Kidney glomerular epithelial cell (primary cell): ENCODE measurements around the gene VWA7.
"Not testable (repeated sequence)": the region's sequence is repeated elsewhere in the genome, so short reads cannot be mapped to it uniquely, and the experiment has no call there.

ENCODE experiments used
- DNase-seq: peaks from one replicate; lab custom pipeline; 2025; lab: John Stamatoyannopoulos, UW

VWA7 gene, protein sequence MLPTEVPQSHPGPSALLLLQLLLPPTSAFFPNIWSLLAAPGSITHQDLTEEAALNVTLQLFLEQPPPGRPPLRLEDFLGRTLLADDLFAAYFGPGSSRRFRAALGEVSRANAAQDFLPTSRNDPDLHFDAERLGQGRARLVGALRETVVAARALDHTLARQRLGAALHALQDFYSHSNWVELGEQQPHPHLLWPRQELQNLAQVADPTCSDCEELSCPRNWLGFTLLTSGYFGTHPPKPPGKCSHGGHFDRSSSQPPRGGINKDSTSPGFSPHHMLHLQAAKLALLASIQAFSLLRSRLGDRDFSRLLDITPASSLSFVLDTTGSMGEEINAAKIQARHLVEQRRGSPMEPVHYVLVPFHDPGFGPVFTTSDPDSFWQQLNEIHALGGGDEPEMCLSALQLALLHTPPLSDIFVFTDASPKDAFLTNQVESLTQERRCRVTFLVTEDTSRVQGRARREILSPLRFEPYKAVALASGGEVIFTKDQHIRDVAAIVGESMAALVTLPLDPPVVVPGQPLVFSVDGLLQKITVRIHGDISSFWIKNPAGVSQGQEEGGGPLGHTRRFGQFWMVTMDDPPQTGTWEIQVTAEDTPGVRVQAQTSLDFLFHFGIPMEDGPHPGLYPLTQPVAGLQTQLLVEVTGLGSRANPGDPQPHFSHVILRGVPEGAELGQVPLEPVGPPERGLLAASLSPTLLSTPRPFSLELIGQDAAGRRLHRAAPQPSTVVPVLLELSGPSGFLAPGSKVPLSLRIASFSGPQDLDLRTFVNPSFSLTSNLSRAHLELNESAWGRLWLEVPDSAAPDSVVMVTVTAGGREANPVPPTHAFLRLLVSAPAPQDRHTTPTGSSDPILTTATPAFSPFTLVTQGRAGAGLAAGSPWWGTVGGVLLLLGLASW

DNA sequence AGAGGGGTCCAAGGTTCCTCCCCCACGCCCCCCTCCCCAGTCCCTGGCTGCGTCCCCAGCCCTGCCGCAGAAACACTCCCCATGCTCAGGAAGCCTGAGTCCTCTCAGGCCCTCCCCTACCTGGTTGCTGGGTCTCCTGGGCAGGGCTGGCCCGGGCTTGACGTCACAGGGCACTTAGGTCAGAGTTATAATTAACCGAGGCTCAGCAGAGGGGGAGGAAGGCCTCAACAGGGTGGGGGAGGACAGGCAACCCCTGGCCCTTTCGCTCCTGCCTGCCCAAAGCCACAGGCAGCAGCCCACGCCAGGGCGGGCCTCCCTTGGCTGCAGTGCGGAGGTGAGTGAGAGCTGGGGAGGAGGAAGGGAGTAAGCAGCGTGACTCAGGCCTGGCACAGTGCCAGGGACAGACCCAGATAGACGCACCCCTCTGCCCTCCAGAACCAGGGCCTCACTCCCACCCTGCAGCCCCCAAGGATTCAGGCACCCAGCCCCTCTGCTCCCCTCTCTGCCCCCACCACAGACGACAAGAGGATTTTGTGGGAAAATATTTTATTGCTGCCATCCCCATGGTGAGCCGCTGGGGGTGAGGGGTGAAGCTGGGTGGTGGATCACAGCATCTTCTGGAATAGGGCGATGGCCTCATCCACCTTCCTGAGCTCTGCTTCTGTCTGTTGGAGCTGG lies at the start of gene VWA7:
TSS of gene VWA7 (minus strand) at position 340 of the 678 bp plus-strand sequence. CDS start 549 bp downstream, outside the sequence.
- DNase-seq, result peak; percentile 98

GRCh38 chr6:31826793-31827285 lies 49.7 kb upstream of the VWA7 start:
- DNase-seq, result no peak

- DNase-seq, result no peak
These were observed 48.4 kb upstream of the VWA7 start for GRCh38 chr6:31825553-31825952.

GRCh38 chr6:31823592-31824196 lies 46.6 kb upstream of the VWA7 start:
- not testable (repeated sequence) for DNase-seq

DNA sequence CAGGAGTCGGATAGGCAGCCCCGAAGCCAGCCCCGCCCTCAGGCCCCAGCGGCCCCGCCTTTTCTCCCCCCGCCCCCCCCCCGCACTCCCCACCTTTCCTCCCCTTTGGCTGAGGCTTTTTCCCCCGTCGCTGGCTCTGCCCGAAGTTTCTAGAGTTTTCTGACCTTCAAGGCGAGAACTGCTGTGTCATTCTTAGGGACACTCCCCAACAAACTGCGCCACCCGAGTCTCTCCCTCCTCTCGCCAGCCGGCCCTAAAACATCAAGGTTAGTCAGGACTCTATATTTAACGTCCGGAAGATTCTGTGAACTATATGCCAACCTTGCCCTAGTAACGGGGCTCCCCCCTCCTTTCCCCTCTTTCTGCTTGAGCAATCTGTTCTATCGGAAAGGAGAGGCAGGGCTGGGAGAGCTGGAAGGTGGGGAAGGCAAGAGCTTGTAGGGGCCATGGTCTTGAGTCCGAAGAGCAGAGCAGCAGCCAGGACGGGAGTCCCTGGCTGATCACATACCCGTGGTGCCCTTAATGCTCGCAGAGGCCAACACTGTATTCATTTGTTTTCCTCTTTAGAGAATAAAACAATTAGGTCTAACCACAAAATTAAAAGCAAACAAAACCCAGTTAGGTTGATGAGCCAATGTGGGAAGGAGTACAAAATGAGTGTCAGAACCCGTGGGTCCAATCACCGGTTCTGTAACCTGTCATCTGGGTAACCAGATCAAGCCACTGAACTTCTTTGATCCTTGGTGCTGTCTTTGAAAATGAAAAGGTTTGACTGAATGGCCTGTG lies 45.1 kb upstream of the VWA7 start:
- DNase-seq, result peak; percentile 63

DNA sequence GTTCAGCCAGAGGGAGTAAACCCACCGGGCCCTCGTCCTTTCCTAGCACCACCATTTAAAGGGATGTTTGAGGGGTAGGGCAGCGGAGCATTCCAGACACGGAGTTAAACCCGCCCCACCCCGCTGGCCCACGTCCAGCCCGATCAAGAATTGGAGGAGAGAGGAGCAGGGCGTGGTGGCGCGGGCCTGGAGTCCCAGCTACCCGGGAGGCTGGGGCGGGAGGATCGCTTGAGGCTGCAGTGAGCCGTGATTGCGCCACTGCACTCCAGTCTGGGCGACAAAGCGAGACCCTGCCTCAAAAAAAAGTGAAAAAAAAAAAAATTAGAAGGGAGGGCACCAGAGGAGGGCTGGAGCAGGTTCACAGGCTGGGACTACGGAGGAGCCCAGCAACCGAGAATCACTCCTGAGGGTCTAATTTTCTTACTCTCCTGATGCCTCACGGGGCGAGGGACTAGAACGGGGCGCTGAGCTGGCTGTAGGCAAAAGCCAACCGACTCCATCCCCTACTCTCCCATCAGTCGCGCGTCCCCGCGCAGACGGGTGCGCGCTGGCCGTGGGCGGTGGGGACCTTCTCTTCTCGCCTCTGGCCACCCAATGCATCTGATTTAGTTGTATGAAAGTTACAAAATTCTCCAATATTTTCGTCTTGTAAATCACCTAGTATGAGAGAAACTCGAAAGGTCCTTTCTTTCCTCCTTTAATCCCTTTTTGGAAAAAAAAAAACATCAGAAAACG lies 44.3 kb upstream of the VWA7 start:
- peak; percentile 56 for DNase-seq

DNA sequence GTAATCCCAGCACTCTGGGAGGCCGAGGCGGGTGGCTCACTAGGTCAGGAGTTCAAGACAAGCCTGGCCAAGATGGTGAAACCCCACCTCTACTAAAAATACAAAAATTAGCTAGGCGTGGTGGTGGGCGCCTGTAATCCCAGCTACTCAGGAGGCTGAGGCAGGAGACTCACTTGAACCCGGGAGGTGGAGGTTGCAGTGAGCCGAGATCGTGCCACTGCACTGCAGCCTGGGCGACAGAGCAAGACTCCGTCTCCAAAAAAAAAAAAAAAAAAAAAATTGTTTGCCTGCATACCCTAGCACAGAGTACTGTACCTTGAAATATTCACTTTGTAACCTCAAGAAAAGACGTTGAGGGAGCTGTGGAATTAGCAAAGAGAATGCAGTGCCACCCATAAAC lies 43.3 kb upstream of the VWA7 start:
- DNase-seq, result not testable (repeated sequence)

- DNase-seq, result no peak
These were observed 42.8 kb upstream of the VWA7 start for GRCh38 chr6:31819871-31820299.

DNA sequence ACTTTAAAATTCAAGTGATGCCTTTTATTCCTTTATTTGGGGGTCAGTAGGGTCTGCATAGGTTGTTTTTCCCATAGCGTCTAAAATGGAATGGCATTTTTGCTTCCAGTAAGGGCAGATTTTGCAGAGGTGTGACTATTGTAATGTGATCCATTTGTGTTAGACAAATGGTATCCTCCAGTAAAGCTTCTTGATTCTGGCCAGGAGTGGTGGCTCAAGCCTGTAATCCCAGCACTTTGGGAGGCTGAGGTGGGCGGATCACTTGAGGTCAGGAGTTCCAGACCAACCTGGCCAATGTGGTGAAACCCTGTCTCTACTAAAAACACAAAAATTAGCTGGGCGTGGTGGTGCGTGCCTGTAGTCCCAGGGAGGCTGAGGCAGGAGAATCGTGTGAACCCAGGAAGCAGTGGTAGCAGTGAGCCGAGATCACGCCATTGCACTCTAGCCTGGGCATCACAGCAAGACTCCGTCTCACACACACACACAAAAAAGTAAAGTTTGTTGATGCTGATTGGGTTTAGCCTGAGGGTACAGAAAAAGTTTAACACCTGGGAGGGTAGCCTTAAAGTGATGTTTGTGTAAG lies 40.9 kb upstream of the VWA7 start:
- DNase-seq, result not testable (repeated sequence)

DNA sequence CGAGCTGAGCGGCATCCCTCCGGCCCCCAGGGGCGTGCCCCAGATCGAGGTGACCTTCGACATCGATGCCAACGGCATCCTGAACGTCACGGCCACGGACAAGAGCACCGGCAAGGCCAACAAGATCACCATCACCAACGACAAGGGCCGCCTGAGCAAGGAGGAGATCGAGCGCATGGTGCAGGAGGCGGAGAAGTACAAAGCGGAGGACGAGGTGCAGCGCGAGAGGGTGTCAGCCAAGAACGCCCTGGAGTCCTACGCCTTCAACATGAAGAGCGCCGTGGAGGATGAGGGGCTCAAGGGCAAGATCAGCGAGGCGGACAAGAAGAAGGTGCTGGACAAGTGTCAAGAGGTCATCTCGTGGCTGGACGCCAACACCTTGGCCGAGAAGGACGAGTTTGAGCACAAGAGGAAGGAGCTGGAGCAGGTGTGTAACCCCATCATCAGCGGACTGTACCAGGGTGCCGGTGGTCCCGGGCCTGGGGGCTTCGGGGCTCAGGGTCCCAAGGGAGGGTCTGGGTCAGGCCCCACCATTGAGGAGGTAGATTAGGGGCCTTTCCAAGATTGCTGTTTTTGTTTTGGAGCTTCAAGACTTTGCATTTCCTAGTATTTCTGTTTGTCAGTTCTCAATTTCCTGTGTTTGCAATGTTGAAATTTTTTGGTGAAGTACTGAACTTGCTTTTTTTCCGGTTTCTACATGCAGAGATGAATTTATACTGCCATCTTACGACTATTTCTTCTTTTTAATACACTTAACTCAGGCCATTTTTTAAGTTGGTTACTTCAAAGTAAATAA lies 40.2 kb upstream of the VWA7 start:
- not testable (repeated sequence) for DNase-seq

GRCh38 chr6:31815025-31815838 lies 38.1 kb upstream of the VWA7 start, which contains the start of the genes HSPA1A and HSPA1L:
Gene HSPA1A, plus strand, starts transcription at chr6:31815543. Its CDS starts 214 bp downstream, at chr6:31815757.
Gene HSPA1L, minus strand, starts transcription at chr6:31815283. Its CDS starts 3,311 bp downstream, at chr6:31811972.
- peak; percentile 98 for DNase-seq

DNA sequence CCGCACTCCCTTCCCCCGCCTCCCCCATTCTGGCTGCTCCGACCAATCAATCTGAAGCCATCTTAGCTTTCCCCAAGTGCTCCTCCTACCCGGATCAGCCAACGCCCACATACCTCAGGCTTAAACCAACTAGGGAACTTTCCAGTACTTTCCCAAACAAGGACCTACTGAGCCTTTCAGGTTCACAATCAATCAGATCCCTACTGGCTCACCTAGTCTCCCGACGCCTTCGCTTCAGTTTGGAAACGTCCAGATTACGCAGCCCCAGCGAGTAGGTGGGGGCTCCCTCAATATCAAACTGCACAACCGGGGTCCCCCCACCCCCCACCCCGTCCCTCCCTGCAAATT lies 37.5 kb upstream of the VWA7 start:
- DNase-seq, result peak; percentile 98

GRCh38 chr6:31813465-31813849 lies 36.3 kb upstream of the VWA7 start:
- DNase-seq, result no peak

DNA sequence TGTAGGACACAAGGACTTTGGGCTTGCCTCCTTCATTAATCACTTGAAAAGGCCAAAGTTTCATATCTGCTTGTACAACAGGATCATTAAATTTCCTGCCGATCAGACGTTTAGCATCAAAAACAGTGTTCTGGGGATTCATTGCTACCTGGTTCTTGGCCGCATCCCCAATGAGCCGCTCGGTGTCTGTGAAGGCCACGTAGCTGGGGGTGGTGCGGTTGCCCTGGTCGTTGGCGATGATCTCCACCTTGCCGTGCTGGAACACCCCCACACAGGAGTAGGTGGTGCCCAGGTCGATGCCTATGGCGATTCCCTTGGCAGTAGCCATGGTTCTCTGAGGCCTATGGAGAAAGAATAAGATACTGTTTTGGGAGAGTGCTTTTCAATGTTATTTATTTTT lies 34.5 kb upstream of the VWA7 start:
- no peak for DNase-seq

DNA sequence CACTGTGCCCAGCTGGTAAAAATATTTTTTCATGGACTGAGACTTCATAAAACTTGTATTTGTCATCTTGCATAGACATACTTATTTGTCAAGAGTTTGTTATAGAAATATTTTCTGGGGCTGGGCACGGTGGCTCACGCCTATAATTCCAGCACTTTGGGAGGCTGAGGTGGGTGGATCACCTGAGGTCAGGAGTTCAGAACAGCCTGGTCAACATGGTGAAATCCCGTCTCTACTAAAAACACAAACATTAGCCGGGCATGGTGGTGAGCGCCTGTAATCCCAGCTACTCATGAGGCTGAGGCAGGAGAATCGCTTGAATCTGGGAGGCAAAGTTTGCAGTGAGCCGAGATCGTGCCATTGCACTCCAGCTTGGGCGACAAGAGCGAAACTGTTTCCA lies 31.5 kb upstream of the VWA7 start:
- not testable (repeated sequence) for DNase-seq

DNA sequence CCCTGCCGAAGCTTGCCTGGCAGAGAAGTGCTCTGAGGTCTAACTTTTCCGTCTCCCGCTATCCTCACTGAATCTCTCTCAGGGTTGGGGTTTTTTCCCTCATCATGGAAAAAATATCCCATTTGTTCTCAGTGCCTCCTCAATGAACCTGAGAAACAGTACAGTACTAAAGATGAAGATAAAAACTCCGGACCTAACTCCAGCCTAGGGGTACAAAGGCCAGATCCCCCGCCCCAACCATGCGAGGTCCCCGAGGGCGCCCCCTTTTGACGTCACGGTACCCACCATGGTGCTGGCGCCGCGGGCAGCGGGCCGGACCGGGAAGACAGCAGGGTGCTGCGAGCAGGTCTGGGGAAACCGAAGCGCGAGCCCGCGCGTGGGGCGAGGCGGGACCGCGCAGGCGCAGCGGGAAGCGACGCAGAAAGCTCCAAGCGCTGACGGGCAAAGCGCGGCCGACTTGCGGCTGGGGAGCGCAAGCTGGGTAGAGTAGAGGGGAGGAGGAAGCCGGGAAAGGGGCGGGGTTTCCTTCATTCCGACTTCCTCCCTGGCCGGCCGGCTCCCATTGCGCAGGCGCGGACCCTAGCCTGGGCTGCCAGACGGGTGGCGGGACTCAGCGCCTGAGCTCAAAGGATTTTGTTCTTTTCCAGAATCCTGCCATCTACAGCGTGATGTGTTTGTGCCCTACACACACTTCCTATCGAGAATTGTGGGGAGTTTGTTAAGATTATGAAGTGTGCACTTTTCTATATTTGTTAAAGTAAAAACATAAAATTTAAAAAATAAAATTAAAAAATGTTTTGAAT lies 29.5 kb upstream of the VWA7 start, which contains the start of gene LSM2:
TSS of gene LSM2 (minus strand) at position 497 of the 803 bp plus-strand sequence. CDS start at position 288, 209 bp downstream.
- peak; percentile 93 for DNase-seq

GRCh38 chr6:31805939-31806469 lies 28.9 kb upstream of the VWA7 start:
- no peak for DNase-seq
